ENCODE data around the gene FXYD1.

DNA sequence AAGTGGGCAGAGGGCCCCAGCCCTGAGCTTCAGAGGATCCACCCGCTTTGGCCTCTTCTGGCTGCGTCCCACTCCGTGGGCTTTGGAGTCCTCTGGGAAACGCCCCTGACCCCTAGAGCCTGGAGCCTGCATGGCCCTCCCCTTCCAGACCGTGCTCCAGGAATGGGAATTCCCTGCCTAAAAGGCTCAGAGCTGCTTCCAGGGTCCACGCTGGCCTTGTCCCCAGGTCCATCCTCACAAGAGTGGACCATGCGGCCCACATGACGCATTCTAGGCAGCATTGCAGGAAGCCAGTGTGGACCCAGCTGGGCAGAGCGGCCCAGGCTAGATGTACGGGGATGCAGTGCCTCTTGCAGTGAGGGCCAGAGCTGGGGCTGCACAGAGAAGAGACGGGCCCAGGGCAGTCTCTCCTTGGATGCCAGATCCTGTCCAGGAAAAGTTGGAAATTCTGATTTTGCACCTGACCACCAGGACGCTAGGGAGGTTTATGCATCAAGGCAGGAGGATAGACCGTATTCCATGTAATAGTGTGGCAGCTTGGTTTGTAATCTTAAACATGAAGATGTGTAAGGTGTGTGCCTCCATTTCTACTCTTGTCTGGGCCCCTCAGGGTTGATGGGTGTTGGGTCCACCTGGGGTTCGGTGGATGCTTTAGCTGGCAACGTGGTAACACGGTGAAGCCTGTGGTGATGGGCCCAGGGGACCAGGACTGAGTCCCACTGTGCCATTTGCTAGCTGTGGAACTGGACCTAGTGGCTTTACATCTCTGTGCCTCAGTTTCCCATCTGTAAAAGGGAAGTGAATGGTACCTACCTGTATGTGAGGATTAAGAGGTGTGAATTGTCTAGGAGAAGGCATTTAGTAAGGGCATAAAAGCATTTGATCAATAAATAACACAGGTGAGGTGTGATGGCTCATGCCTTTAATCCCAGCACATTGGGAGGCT, 37.8 kb upstream of the FXYD1 start:
- TF ChIP-seq CTCF (IDR thresholded peaks at IDR 0.05), result no peak
- TF ChIP-seq EP300 (IDR thresholded peaks at IDR 0.05; ENCODE audit: borderline replicate concordance in 1 of 2, low read depth in 1 of 2, low read length in 1 of 2), result no peak
- TF ChIP-seq RAD21 (IDR thresholded peaks at IDR 0.05; ENCODE audit: low read length), result no peak
- no peak for TF ChIP-seq USF1 (IDR thresholded peaks at IDR 0.05; ENCODE audit: borderline replicate concordance, low read depth)
- TF ChIP-seq FOXM1 (IDR thresholded peaks at IDR 0.05; ENCODE audit: low read depth), result no peak
- no peak for TF ChIP-seq POLR2AphosphoS5 (IDR thresholded peaks at IDR 0.05; ENCODE audit: low read depth, low read length)
- no peak for TF ChIP-seq SMC3 (IDR thresholded peaks at IDR 0.05; ENCODE audit: low read depth, low read length)
- no peak for TF ChIP-seq JUND (IDR thresholded peaks at IDR 0.05)
- TF ChIP-seq, protein P1, sequence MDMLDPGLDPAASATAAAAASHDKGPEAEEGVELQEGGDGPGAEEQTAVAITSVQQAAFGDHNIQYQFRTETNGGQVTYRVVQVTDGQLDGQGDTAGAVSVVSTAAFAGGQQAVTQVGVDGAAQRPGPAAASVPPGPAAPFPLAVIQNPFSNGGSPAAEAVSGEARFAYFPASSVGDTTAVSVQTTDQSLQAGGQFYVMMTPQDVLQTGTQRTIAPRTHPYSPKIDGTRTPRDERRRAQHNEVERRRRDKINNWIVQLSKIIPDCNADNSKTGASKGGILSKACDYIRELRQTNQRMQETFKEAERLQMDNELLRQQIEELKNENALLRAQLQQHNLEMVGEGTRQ (IDR thresholded peaks at IDR 0.05; ENCODE audit: borderline replicate concordance, low read depth, low read length), result no peak
- TF ChIP-seq, protein P2, sequence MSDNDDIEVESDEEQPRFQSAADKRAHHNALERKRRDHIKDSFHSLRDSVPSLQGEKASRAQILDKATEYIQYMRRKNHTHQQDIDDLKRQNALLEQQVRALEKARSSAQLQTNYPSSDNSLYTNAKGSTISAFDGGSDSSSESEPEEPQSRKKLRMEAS (IDR thresholded peaks at IDR 0.05; ENCODE audit: low read depth), result no peak
- no peak for TF ChIP-seq CHD2 (IDR thresholded peaks at IDR 0.05; ENCODE audit: low read length, partially characterized antibody)
- TF ChIP-seq SIN3A (IDR thresholded peaks at IDR 0.05; ENCODE audit: borderline replicate concordance, low read depth, low read length), result no peak
- TF ChIP-seq, protein P3, sequence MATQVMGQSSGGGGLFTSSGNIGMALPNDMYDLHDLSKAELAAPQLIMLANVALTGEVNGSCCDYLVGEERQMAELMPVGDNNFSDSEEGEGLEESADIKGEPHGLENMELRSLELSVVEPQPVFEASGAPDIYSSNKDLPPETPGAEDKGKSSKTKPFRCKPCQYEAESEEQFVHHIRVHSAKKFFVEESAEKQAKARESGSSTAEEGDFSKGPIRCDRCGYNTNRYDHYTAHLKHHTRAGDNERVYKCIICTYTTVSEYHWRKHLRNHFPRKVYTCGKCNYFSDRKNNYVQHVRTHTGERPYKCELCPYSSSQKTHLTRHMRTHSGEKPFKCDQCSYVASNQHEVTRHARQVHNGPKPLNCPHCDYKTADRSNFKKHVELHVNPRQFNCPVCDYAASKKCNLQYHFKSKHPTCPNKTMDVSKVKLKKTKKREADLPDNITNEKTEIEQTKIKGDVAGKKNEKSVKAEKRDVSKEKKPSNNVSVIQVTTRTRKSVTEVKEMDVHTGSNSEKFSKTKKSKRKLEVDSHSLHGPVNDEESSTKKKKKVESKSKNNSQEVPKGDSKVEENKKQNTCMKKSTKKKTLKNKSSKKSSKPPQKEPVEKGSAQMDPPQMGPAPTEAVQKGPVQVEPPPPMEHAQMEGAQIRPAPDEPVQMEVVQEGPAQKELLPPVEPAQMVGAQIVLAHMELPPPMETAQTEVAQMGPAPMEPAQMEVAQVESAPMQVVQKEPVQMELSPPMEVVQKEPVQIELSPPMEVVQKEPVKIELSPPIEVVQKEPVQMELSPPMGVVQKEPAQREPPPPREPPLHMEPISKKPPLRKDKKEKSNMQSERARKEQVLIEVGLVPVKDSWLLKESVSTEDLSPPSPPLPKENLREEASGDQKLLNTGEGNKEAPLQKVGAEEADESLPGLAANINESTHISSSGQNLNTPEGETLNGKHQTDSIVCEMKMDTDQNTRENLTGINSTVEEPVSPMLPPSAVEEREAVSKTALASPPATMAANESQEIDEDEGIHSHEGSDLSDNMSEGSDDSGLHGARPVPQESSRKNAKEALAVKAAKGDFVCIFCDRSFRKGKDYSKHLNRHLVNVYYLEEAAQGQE (IDR thresholded peaks at IDR 0.05; ENCODE audit: low read depth, low read length), result no peak

Measured in SK-N-SH (cell line).